Lower leg skin (tissue), 3 donors: Measurements from ENCODE around the gene HGS.

Experiments
- POLR2A ChIP-seq, 2 donors: fragments of 450-650 bp; IDR thresholded peaks; one replicate each; pipeline ENCODE4 v1.6.1; 2016 to 2017; ENCODE audit warnings: antibody characterized with exemption in 2 of 2, mild to moderate bottlenecking in 1 of 2, moderate library complexity in 1 of 2
- TF ChIP-seq, protein P1 (sequence below), 3 donors: fragments of 450-650 bp; IDR thresholded peaks; one replicate each; pipeline ENCODE4 v1.5.1; 2016; ENCODE audit warnings: antibody characterized with exemption in 3 of 3, mild to moderate bottlenecking in 3 of 3, moderate library complexity in 2 of 3

DNA sequence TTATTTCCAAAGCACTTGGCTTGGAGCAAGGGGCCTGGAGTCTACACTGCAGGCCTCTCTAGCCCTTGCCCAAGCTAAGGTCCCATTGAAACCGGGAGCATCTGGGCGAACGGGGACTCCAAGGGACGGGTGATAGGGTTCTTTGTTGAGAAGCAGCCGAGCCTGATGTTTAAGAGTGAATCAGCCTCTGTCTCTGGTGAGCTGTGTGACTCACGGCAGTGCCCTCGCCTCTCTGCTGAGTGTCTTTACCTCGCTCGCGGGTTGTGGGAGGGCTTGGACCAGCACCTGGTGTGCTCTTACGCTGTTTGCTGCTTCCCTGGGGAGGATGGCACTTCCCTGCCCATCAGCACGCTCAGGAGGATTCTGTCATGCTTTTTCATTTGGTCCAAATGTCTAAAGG, 1.3 kb downstream of the HGS start:
- TF ChIP-seq, protein P1, sequence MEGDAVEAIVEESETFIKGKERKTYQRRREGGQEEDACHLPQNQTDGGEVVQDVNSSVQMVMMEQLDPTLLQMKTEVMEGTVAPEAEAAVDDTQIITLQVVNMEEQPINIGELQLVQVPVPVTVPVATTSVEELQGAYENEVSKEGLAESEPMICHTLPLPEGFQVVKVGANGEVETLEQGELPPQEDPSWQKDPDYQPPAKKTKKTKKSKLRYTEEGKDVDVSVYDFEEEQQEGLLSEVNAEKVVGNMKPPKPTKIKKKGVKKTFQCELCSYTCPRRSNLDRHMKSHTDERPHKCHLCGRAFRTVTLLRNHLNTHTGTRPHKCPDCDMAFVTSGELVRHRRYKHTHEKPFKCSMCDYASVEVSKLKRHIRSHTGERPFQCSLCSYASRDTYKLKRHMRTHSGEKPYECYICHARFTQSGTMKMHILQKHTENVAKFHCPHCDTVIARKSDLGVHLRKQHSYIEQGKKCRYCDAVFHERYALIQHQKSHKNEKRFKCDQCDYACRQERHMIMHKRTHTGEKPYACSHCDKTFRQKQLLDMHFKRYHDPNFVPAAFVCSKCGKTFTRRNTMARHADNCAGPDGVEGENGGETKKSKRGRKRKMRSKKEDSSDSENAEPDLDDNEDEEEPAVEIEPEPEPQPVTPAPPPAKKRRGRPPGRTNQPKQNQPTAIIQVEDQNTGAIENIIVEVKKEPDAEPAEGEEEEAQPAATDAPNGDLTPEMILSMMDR (IDR thresholded peaks at IDR 0.05) = no peak
- no peak for TF ChIP-seq POLR2A (IDR thresholded peaks at IDR 0.05)
